ENCODE results near the gene KMT5B. TPM values are rescaled to one million over a fixed set of nuclear protein-coding genes. Genes with fewer than 3 reads are reported as not detected.

KMT5B gene
- total RNA-seq, 1 experiment from 2014 or later = 43.8 TPM

- peaks cover 9% of the 10 kb centered on the region for H3K27me3 Mint-ChIP-seq (ENCODE audit: low read depth)
- ChIA-PET POLR2A (interaction anchor here (0.6 to 1.2 kb wide), 2 partner anchors 40 to 41 kb away, joined by 3 read pairs; no protein-coding TSS in a partner anchor), CTCF (interaction anchor here (0.9 to 4.6 kb wide), 8 partner anchors 13 to 261 kb away, joined by 3 to 111 read pairs (median 4); partner anchors contain the start of gene C11orf24)
- no peaks in the 10 kb centered on the region for H3K9me3 Mint-ChIP-seq
- peaks cover 28% of the 10 kb centered on the region for H3K36me3 Mint-ChIP-seq
- ATAC-seq (no peak), DNase-seq (ENCODE audit: low spot score) (no peak)
- H3K4me3 Mint-ChIP-seq = no peak overlapping the region
- H3K27ac Mint-ChIP-seq = no peak overlapping the region
- TF ChIP-seq ZNF425 (CRISPR knock-in tag; conservative IDR thresholded peaks at IDR 0.05) = no peak
- H3K4me1 Mint-ChIP-seq = peaks cover 12% of the 10 kb centered on the region
These were observed 45.3 kb upstream of the KMT5B start for GRCh38 chr11:68258363-68258765.

GRCh38 chr11:68257477-68258362, 44.6 kb upstream of the KMT5B start:
- H3K27me3 Mint-ChIP-seq (ENCODE audit: low read depth) = peaks cover 9% of the 10 kb centered on the region
- H3K27ac Mint-ChIP-seq = no peak overlapping the region
- ChIA-PET CTCF (interaction anchor here (0.6 to 4.6 kb wide), 36 partner anchors 8 to 261 kb away, joined by 3 to 111 read pairs (median 4); partner anchors contain the start of gene C11orf24), POLR2A (interaction anchor here (0.7 to 1.2 kb wide), 3 partner anchors 8 to 40 kb away, joined by 3 read pairs; partner anchors contain the start of gene C11orf24)
- H3K4me3 Mint-ChIP-seq = no peak overlapping the region
- H3K4me1 Mint-ChIP-seq = peaks cover 12% of the 10 kb centered on the region
- peaks cover 21% of the 10 kb centered on the region for H3K36me3 Mint-ChIP-seq
- no peaks in the 10 kb centered on the region for H3K9me3 Mint-ChIP-seq
- peak; percentile 99 for DNase-seq (ENCODE audit: low spot score)
- peak; percentile 92 for ATAC-seq
- TF ChIP-seq ZNF232 (CRISPR knock-in tag; IDR thresholded peaks at IDR 0.05) = no peak
- TF ChIP-seq IRF1 (CRISPR knock-in tag; IDR thresholded peaks at IDR 0.05) = 0 out of 2 replicates have a peak, but pooled peaks have one; percentile 27
- TF ChIP-seq TEAD1 (CRISPR knock-in tag; IDR thresholded peaks at IDR 0.05) = no peak
- TF ChIP-seq NR2C2 (CRISPR knock-in tag; IDR thresholded peaks at IDR 0.05) = no peak
- no peak for TF ChIP-seq ARID4B (CRISPR knock-in tag; IDR thresholded peaks at IDR 0.05; ENCODE audit: borderline replicate concordance)
- no peak for TF ChIP-seq CBFB (CRISPR knock-in tag; IDR thresholded peaks at IDR 0.05; ENCODE audit: low read depth)
- TF ChIP-seq SMAD3 (CRISPR knock-in tag; IDR thresholded peaks at IDR 0.05; ENCODE audit: borderline replicate concordance) = no peak
- no peak for TF ChIP-seq ERG (CRISPR knock-in tag; IDR thresholded peaks at IDR 0.05)
- no peak for TF ChIP-seq ZNF138 (CRISPR knock-in tag; conservative IDR thresholded peaks at IDR 0.05)
- TF ChIP-seq E2F5 (CRISPR knock-in tag; IDR thresholded peaks at IDR 0.05) = 0 out of 2 replicates have a peak, but pooled peaks have one; percentile 26
- no peak for TF ChIP-seq ZNF219 (CRISPR knock-in tag; IDR thresholded peaks at IDR 0.05; ENCODE audit: borderline replicate concordance)
- no peak for TF ChIP-seq OVOL2 (CRISPR knock-in tag; IDR thresholded peaks at IDR 0.05; ENCODE audit: borderline replicate concordance)
- 0 out of 2 replicates have a peak, but pooled peaks have one; percentile 50 for TF ChIP-seq ZNF281 (CRISPR knock-in tag; IDR thresholded peaks at IDR 0.05)
- no peak for TF ChIP-seq FOXJ3 (CRISPR knock-in tag; IDR thresholded peaks at IDR 0.05; ENCODE audit: borderline replicate concordance)
- no peak for TF ChIP-seq TCF7 (CRISPR knock-in tag; IDR thresholded peaks at IDR 0.05; ENCODE audit: low read depth)
- no peak for TF ChIP-seq GABPB1 (CRISPR knock-in tag; IDR thresholded peaks at IDR 0.05)
- no peak for TF ChIP-seq ATF1 (CRISPR knock-in tag; IDR thresholded peaks at IDR 0.05)
- peak; percentile 98 for TF ChIP-seq MAX (CRISPR knock-in tag; IDR thresholded peaks at IDR 0.05)
